Uterus (tissue), 4 donors: Measurements from ENCODE around the gene MEGF10. TPM values are rescaled to one million over a fixed set of nuclear protein-coding genes. Genes with fewer than 3 reads are reported as not detected.

Experiments
- DNase-seq, 2 donors: peaks; one replicate each; pipeline ENCODE4 v3.0.0-alpha.2; 2019 to 2020
- H3K27ac ChIP-seq, 2 donors: fragments of 200-600 bp; sonication (generic); 1 replicate in 1 of 2; 2 replicates in 1 of 2; pipeline ENCODE4 v1.5.1; 2016 to 2018
- H3K27me3 ChIP-seq, 2 donors: fragments of 200-600 bp; sonication (generic); one replicate each; pipeline ENCODE4 v1.5.1; 2018 to 2019; ENCODE audit warnings: control low read depth in 1 of 2
- H3K36me3 ChIP-seq, 2 donors: fragments of 200-600 bp; sonication (generic); one replicate each; pipeline ENCODE4 v1.5.1; 2019; ENCODE audit warnings: control low read depth in 1 of 2
- H3K4me1 ChIP-seq, 2 donors: fragments of 200-600 bp; sonication (generic); one replicate each; pipeline ENCODE4 v1.5.1; 2018 to 2019; ENCODE audit warnings: control low read depth in 1 of 2
- H3K4me3 ChIP-seq, 2 donors: fragments of 200-600 bp; sonication (generic); 1 replicate in 1 of 2; 2 replicates in 1 of 2; pipeline ENCODE4 v1.5.1; 2018 to 2019; ENCODE audit warnings: mild to moderate bottlenecking in 1 of 2
- H3K9me3 ChIP-seq, 2 donors: fragments of 200-600 bp; sonication (generic); one replicate each; pipeline ENCODE4 v1.5.1; 2019; ENCODE audit warnings: control low read depth in 1 of 2
- CTCF ChIP-seq, 4 experiments: fragments of 200-600 bp in 2 of 4; fragments of 450-650 bp in 2 of 4; sonication (generic) in 2 of 4; IDR thresholded peaks; one replicate each; pipeline ENCODE4 v1.5.1; 2016 to 2019; ENCODE audit warnings: antibody characterized with exemption in 4 of 4, mild to moderate bottlenecking in 2 of 4, moderate library complexity in 1 of 4
- POLR2A ChIP-seq, 2 donors: fragments of 450-650 bp; IDR thresholded peaks; one replicate each; pipeline ENCODE4 v1.6.1; 2016; ENCODE audit warnings: antibody characterized with exemption in 2 of 2, mild to moderate bottlenecking in 1 of 2, moderate library complexity in 1 of 2
- intact Hi-C: fragments of 100-400 bp; cut with DNase I; formaldehyde crosslinking; loops from one replicate; pipeline ENCODE4 v1.15.1; 2023; ENCODE audit warnings: low total_unique reads
- small RNA-seq: library from RNA; depleted of rRNA; stranded (forward); fragments of <200 nt; gene quantifications from one replicate; pipeline ENCODE3, GENCODE V24; 2016
- total RNA-seq, 4 donors: library from RNA; depleted of rRNA in 3 of 4; stranded (reverse); fragments of >200 nt in 3 of 4; gene quantifications; one replicate each; pipeline versions ENCODE4 v1.1.0 to v1.2.4, GENCODE V29; 2014 to 2023
- donor health status: DM: yes; HTN: yes; CAD: no.

MEGF10 gene
- total RNA-seq, 4 donors from 2014 or later: 0.26 to 3.5 (median 1.6) TPM; not detected in 1

GRCh38 chr5:127508644-127509373 lies 218.2 kb downstream of the MEGF10 start:
- intact Hi-C loops: no loop called here
- Histone ChIP-seq H3K36me3 (no peaks in the 10 kb centered on the region), H3K27ac (no peak overlapping the region), H3K4me3 (no peak overlapping the region), H3K27me3 (no peaks in the 10 kb centered on the region), H3K9me3 (no peaks in the 10 kb centered on the region), H3K4me1 (no peaks in the 10 kb centered on the region)
- DNase-seq: no peak
- no peak for TF ChIP-seq CTCF (IDR thresholded peaks at IDR 0.05)
- no peak for TF ChIP-seq POLR2A (IDR thresholded peaks at IDR 0.05)

Small RNA genes within 50 kb of the gene (small RNA-seq; reads per million reads assigned to genes)
- not detected for gene AC010424.1

Other genes starting within 250 kb of the MEGF10 start
- 1 to 10 TPM in 3 of 4 donors, not detected in 1; 3.6 to 6.0 (median 4.8) TPM for gene C5orf63, start 217.3 kb upstream of the MEGF10 start, total RNA-seq
- 100 to 1,000 TPM in 2 of 4 donors, 10 to 100 TPM in 2; 32.9 to 109 (median 77.3) TPM for gene PRRC1, start 226.8 kb downstream of the MEGF10 start, total RNA-seq